HepG2 (cell line): ENCODE data around the gene RAB17. TPM values are rescaled to one million over a fixed set of nuclear protein-coding genes. Genes with fewer than 3 reads are reported as not detected.
A peak's percentile ranks its signal among the peaks of the same experiment; 100 is the strongest.

Source experiments
- FIP1L1 ChIP-seq: fragments of 200-400 bp; formaldehyde crosslinking; IDR thresholded peaks from 2 replicates; pipeline ENCODE4 v1.6.1; 2018; ENCODE audit warnings: low read depth, mild to moderate bottlenecking, low read length, moderate library complexity, borderline replicate concordance; ENCODE audit not compliant: insufficient read depth
- HIC2 ChIP-seq: sonication (generic); formaldehyde crosslinking; IDR thresholded peaks from 2 replicates; pipeline ENCODE4 v1.9.0; 2022; ENCODE audit warnings: low read depth, missing genetic modification reagents
- HINFP ChIP-seq: sonication (generic); formaldehyde crosslinking; IDR thresholded peaks from 2 replicates; pipeline ENCODE4 v1.4.0; 2020; ENCODE audit warnings: low read depth, mild to moderate bottlenecking, missing genetic modification reagents
- NFATC3 ChIP-seq: sonication (generic); formaldehyde crosslinking; IDR thresholded peaks from 2 replicates; pipeline ENCODE4 v1.5.1; 2020; ENCODE audit warnings: mild to moderate bottlenecking, missing genetic modification reagents
- ONECUT2 ChIP-seq: sonication (generic); formaldehyde crosslinking; IDR thresholded peaks from 2 replicates; pipeline ENCODE4 v1.4.0; 2020; ENCODE audit warnings: missing genetic modification reagents
- RNF2 ChIP-seq: fragments of 450-650 bp; conservative IDR thresholded peaks from 2 replicates; pipeline ENCODE4 v1.6.1; 2016; ENCODE audit warnings: low read depth
- TRIM24 ChIP-seq: sonication (generic); formaldehyde crosslinking; IDR thresholded peaks from 2 replicates; pipeline ENCODE4 v1.8.0; 2022; ENCODE audit warnings: mild to moderate bottlenecking, missing genetic modification reagents
- ZNF17 ChIP-seq: sonication (generic); formaldehyde crosslinking; IDR thresholded peaks from 2 replicates; pipeline ENCODE4 v1.5.0; 2020; ENCODE audit warnings: mild to moderate bottlenecking, missing genetic modification reagents
- ZNF501 ChIP-seq: sonication (generic); formaldehyde crosslinking; IDR thresholded peaks from 2 replicates; pipeline ENCODE4 v1.5.1; 2020; ENCODE audit warnings: mild to moderate bottlenecking, moderate library complexity, missing genetic modification reagents
- ZNF891 ChIP-seq: sonication (generic); formaldehyde crosslinking; IDR thresholded peaks from 2 replicates; pipeline ENCODE4 v1.5.0; 2020; ENCODE audit warnings: mild to moderate bottlenecking, missing genetic modification reagents
- ZSCAN30 ChIP-seq: sonication (generic); formaldehyde crosslinking; IDR thresholded peaks from 2 replicates; pipeline ENCODE4 v1.5.0; 2020; ENCODE audit warnings: mild to moderate bottlenecking, missing genetic modification reagents
- polyA plus RNA-seq, 8 experiments: library from polyadenylated mRNA; depleted of rRNA in 3 of 8; stranded (reverse) in 7 of 8; unstranded in 1 of 8; fragments of >200 nt; fragmentation: Illumina TruSeq in 4 of 8; extraction: Trizol in 4 of 8; gene quantifications; 2 replicates each; pipeline versions ENCODE4 v1.2.1 to v1.2.3, GENCODE V29; 2011 to 2016; ENCODE audit warnings: low read depth in 4 of 8, missing spikeins in 1 of 8, mixed read lengths in 1 of 8; ENCODE audit not compliant: insufficient read depth in 1 of 8
- total RNA-seq, 5 experiments: library from RNA; depleted of rRNA; stranded (reverse); fragments of >200 nt; fragmentation: Illumina TruSeq; extraction: Trizol; gene quantifications; 2 replicates each; pipeline ENCODE4 v1.2.3, GENCODE V29; 2016; ENCODE audit warnings: low read depth in 1 of 5
- TF ChIP-seq, protein P1 (sequence below): sonication (generic); formaldehyde crosslinking; IDR thresholded peaks from 2 replicates; pipeline ENCODE4 v1.4.0; 2020; ENCODE audit warnings: missing genetic modification reagents
- TF ChIP-seq, protein P2 (sequence below): sonication (generic); formaldehyde crosslinking; IDR thresholded peaks from 2 replicates; pipeline ENCODE4 v1.5.0; 2020; ENCODE audit warnings: mild to moderate bottlenecking, low read depth, missing genetic modification reagents, borderline replicate concordance
- TF ChIP-seq, protein P3 (sequence below): IDR thresholded peaks from 2 replicates; pipeline ENCODE4 v1.6.1; 2012; ENCODE audit warnings: inconsistent platforms
- TF ChIP-seq, protein P4 (sequence below): sonication (generic); formaldehyde crosslinking; IDR thresholded peaks from 2 replicates; pipeline ENCODE4 v1.4.0; 2020; ENCODE audit warnings: missing genetic modification reagents; ENCODE audit errors: not compliant biosample characterization
- TF ChIP-seq, protein P5 (sequence below): sonication (generic); formaldehyde crosslinking; conservative IDR thresholded peaks from 2 replicates; pipeline ENCODE4 v1.4.0; 2020; ENCODE audit warnings: mild to moderate bottlenecking, missing genetic modification reagents, moderate library complexity

RAB17 gene
- total and polyA plus RNA-seq, 2 of the 13 experiments (the other 11 are each of a cell fraction or from before 2014, with no cell fraction given), result 68.0 to 124 TPM

- peak; percentile 59; the same call in 1 of the 2 replicates for TF ChIP-seq ONECUT2 (CRISPR knock-in tag)
- TF ChIP-seq ZSCAN30 (CRISPR knock-in tag), result peak; percentile 80; the same call in 1 of the 2 replicates
- TF ChIP-seq ZNF17, result 0 out of 2 replicates have a peak, but pooled peaks have one; percentile 23
- TF ChIP-seq, protein P1, sequence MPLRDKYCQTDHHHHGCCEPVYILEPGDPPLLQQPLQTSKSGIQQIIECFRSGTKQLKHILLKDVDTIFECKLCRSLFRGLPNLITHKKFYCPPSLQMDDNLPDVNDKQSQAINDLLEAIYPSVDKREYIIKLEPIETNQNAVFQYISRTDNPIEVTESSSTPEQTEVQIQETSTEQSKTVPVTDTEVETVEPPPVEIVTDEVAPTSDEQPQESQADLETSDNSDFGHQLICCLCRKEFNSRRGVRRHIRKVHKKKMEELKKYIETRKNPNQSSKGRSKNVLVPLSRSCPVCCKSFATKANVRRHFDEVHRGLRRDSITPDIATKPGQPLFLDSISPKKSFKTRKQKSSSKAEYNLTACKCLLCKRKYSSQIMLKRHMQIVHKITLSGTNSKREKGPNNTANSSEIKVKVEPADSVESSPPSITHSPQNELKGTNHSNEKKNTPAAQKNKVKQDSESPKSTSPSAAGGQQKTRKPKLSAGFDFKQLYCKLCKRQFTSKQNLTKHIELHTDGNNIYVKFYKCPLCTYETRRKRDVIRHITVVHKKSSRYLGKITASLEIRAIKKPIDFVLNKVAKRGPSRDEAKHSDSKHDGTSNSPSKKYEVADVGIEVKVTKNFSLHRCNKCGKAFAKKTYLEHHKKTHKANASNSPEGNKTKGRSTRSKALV, result peak; percentile 83; the same call in 1 of the 2 replicates
- TF ChIP-seq TRIM24 (CRISPR knock-in tag), result peak; percentile 85
- TF ChIP-seq, protein P2, sequence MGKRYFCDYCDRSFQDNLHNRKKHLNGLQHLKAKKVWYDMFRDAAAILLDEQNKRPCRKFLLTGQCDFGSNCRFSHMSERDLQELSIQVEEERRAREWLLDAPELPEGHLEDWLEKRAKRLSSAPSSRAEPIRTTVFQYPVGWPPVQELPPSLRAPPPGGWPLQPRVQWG (CRISPR knock-in tag), result no peak
- TF ChIP-seq HINFP (CRISPR knock-in tag), result peak; percentile 88
- no peak for TF ChIP-seq NFATC3 (CRISPR knock-in tag)
- TF ChIP-seq, protein P3, sequence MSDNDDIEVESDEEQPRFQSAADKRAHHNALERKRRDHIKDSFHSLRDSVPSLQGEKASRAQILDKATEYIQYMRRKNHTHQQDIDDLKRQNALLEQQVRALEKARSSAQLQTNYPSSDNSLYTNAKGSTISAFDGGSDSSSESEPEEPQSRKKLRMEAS, result peak; percentile 79
- TF ChIP-seq HIC2, result peak; percentile 95; the same call in 1 of the 2 replicates
- peak; percentile 82; the same call in 1 of the 2 replicates for TF ChIP-seq ZNF891
- peak; percentile 61; the same call in 1 of the 2 replicates for TF ChIP-seq RNF2
- TF ChIP-seq, protein P4, sequence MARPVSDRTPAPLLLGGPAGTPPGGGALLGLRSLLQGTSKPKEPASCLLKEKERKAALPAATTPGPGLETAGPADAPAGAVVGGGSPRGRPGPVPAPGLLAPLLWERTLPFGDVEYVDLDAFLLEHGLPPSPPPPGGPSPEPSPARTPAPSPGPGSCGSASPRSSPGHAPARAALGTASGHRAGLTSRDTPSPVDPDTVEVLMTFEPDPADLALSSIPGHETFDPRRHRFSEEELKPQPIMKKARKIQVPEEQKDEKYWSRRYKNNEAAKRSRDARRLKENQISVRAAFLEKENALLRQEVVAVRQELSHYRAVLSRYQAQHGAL, result no peak
- TF ChIP-seq FIP1L1, result no peak
- TF ChIP-seq ZNF501 (CRISPR knock-in tag), result peak; percentile 96
- TF ChIP-seq, protein P5, sequence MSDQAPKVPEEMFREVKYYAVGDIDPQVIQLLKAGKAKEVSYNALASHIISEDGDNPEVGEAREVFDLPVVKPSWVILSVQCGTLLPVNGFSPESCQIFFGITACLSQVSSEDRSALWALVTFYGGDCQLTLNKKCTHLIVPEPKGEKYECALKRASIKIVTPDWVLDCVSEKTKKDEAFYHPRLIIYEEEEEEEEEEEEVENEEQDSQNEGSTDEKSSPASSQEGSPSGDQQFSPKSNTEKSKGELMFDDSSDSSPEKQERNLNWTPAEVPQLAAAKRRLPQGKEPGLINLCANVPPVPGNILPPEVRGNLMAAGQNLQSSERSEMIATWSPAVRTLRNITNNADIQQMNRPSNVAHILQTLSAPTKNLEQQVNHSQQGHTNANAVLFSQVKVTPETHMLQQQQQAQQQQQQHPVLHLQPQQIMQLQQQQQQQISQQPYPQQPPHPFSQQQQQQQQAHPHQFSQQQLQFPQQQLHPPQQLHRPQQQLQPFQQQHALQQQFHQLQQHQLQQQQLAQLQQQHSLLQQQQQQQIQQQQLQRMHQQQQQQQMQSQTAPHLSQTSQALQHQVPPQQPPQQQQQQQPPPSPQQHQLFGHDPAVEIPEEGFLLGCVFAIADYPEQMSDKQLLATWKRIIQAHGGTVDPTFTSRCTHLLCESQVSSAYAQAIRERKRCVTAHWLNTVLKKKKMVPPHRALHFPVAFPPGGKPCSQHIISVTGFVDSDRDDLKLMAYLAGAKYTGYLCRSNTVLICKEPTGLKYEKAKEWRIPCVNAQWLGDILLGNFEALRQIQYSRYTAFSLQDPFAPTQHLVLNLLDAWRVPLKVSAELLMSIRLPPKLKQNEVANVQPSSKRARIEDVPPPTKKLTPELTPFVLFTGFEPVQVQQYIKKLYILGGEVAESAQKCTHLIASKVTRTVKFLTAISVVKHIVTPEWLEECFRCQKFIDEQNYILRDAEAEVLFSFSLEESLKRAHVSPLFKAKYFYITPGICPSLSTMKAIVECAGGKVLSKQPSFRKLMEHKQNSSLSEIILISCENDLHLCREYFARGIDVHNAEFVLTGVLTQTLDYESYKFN, result peak; percentile 98
These were observed at the start of gene RAB17 (continued) for GRCh38 chr2:237590272-237591140.
